ENCODE data around the gene LCN15.
"Not testable (repeated sequence)": the region's sequence is repeated elsewhere in the genome, so short reads cannot be mapped to it uniquely, and the experiment has no call there.

Gene LCN15

DNA sequence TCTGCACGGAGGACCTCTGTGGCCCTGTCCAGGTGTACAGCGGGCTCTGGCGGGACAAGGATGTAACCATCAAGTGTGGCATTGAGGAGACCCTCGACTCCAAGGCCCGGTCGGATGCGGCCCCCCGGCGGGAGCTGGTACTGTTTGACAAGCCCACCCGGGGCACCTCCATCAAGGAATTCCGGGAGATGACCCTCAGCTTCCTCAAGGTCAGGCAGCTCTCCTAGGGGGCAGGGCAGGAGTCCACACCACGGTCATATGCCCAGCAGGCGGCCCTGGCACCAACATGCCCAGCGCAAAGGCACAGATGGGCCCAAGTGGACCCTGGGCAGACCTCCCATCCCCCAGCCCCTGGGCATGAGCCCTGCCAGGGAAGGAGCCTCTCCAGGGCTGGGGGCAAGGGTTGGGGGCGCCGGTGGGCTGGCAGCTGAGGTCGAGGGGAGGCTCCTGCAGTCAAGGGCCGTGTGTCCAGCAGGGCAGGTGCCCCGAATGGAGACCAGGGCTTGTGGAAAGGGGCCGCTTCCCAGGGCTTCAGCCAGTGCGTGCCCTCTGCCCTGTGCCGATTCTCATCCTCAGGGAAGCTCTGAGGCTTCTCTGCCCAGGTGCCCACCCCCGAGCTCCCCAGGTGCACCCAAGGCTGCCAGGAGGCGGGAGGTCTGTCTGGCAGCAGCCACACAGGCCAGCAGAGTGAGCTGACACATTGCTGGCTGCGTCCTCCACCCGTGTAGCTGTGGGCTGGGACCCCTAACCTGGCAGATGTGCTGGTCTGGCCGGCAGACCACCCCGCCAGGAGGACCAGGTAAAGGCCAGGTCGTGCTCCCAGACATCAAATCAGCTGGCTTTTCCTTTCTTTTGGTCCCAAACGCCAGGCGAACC is 42.0 kb downstream of the LCN15 start:
- DNase-seq (ENCODE audit: low spot score) = no peak

DNA sequence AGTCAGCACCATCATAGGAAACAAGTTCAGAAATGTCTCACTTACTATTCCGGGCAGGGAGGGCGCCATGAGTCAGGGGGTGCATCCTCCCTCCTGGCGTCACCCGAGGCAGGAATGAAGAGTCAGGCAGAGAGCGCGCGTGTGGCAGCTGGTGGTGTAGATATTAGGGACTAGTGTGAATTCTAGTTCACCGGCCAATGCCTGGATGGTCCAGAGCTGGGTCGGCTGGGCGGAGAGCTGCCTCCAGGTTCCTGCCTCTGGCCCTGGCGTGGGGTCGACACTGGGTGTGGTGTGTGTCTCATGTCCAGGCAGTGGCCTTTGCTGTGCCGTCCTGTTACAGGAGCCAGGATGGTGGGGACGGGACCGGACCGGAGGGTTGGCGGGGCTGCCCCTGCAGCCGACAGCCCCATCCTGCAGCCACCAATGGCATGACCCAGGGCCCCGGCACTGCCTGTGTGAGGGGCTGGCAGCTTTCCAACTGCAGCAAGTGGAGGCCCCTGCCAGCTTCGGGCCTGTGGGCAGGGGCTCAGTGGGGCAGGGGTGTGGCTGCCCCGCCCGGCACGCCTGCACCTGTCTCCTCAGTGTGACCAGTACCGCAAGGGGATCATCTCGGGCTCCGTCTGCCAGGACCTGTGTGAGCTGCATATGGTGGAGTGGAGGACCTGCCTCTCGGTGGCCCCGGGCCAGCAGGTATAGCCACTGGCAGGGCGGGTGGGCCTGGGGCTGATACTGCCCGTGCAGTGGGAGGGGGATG is 42.8 kb downstream of the LCN15 start:
- no peak for DNase-seq (ENCODE audit: low spot score)

DNA sequence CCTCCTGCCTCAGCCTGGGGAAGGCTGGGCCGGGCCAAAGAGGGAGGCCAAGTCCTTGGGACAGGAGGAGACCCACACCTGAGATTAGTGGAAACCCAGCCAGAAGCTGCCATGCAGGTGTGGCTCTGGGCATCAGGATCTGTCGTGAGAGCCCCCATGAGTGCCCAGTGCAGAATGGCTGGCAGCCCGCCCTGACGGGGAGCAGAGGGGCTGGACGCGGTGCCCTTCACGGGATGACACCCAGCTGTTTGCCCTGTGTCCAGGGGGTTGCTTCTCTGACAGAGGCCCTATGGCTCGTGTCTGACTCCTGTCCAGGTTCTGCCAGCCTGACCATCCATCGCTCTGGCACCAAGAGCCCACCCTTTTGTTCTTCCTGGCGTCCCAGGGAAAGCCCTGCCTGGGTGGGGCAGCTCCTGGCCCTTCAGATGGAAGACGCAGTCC is 43.4 kb downstream of the LCN15 start:
- no peak for DNase-seq (ENCODE audit: low spot score)

DNA sequence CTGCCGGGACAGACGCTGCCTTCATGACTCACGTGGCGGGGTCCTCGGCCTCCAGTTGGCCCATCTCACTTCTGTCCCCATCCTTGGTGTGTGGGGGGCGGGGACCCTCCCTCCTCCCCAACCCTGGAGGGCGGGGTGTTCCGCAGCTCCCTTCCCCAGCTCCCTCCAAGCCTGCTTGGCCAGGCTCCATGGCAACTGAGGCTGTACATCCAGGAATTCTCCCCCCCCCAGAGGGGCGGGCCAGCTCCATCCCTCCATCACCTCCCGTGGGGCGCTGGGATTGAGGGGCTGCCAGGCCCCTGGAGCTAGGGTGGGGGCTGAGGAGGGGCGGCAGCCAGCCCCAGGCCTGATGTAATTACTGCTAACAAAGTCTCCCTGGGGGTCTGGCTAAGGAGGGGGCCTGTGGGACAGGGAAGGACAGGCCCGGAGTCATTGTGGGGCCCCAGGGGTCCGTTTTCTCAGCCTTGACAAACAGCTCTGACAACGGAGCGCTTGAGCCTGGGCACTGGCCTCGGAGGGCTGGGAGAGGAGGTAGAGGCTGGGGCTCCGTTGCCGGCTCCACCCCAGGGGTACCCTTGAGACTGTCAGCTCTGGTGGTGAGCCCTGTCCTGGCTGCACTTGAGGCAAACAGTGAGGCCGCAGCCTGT is 43.9 kb downstream of the LCN15 start:
- no peak for DNase-seq (ENCODE audit: low spot score)

DNA sequence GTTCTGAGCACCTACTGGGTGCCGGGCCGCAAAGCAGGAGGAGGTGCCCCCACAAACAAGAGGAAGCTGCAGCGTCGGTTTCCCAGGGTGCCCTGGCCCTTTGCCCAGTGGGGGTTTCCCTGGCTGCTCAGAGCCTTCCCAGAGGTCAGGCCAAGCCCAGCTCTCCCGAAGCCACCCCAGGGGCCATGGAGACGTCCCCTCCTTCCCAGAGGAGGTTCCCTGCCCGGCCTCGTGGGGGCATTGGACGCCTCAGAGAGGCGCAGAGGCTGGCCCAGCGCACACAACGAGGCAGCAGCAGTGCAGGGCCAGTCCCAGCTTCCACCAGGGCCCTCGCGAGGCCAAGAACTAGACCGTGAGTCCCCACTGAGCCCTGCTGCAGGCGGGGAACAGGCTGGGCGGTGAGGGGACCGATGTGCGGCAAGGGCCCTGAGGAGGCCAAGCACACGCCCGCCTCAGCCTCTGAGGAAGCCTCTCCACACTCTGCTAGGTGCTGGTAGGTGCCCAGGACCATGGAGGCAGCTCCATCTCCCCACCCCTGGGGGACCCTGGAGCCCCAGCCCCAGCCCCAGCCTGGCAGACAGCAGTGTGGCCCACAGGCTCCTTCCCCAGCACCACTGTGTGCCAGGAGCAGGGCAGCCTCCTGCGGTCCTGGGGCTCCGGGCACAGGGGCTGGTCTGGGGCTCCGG is 45.0 kb downstream of the LCN15 start:
- DNase-seq (ENCODE audit: low spot score) = no peak

DNA sequence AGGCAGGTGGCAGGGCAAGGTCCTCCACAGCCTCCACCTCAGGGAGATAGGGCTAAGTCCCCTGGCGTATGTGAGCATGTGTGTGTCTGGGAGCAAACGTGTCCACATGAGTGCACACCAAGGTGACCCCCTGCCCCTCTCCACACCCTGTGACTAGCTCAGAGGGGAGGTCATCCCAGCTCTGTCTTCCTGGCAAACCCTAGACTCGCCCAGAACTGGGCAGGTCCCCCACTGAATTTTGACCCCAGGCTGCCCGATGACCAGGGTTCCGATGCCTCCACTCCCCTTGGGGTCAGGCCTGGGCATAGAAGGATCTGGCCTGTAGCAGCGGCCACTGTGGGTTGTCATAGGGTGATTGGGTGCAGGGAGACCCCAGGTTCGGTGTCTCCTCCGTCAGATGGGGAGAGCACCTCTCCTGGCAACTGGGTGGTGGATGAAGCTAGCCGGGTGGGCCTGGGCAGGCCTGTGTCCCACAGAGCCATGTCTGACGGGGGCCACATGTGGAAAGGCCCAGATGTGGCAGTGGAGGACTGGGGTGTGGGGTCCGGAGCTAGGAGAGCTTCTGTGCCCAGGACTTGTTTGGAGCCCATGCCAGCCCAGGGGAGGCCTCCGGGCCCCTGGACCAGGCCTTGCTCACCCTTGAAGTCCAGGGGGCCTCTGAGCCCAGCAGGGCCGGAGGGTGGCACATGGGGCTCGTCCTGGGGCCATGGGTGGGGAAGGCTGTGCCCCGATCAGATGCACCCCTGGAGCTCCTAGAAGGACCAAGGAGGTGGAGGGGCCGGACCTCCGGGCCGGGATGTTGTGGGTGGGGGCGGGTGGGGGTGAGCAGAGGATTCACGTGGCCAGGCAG is 45.7 kb downstream of the LCN15 start:
- DNase-seq (ENCODE audit: low spot score) = no peak

DNA sequence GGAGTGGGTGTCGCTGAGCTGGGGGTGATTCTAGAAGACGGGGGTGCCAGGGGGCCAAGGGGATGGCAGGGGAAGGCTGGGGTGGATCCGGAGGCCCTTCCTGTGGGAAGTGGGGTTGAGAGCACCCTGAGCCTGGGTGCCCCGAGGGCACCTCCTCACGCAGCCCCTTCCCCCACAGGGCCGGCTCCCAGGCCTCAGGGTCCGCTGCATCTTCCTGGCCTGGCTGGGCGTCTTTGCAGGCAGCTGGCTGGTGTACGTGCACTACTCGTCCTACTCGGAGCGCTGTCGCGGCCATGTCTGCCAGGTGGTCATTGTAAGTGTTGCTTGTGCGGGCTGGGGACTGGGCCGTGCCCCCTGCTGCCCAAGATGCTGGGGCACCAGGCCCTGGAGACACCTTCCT is 46.9 kb downstream of the LCN15 start:
- no peak for DNase-seq (ENCODE audit: low spot score)

DNA sequence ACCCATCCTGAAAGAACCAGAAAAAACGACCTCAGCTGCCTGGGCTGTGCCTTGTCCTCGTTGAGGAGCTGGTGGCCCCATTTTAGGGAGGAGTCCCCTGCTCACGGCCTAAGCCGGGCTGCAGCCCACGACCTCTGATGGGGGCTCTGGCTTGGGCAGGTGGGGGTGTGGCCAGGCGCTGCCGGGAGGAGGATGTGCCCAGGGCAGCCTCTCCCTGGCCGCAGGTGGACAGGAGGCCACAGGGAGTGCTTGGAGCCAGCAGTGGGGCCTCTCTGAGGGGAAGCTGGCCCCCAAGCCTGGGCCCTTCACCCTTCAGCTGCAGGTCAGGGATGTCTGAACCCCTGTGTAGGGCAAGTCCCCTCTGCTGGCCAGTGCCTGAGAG is 49.4 kb downstream of the LCN15 start:
- no peak for DNase-seq (ENCODE audit: low spot score)

DNA sequence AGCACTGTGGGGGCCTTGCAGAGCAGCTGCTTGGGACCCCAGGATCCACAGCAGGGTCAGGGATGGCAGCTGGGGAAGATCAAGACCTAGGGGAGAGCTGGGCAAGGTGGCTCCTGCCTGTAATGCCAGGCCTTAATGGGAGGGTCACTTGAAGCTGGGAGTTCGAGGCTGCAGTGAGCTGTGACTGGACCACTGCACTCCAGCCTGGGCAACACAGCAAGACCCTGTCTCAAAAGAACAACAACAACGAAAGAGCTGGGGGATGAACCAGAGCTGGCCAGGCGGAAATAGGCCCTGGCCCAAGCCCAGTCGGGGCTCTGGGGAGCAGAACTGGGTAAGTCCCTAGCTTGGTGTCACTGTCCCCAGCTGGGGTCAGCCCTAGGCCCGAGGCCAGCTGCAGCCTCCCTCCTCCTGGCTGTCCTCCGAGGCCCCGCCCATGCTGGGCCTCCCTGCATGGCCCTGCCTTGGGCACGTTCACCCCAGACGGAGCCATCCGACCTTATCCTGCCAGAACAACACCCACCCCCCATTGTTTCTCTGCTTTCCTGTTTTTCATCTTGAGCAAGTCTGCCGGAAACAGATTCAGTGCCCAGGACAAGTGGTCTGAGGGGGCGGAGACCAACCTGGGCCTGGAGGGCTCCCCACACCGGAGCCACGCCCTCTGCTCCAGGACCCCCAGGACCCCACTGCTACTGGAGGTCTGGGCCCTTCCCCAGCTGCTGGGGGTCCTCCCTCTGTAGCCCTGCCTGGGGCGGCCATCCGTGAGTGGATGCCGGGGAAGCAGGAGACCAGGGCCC is 50.0 kb downstream of the LCN15 start:
- DNase-seq (ENCODE audit: low spot score) = no peak

DNA sequence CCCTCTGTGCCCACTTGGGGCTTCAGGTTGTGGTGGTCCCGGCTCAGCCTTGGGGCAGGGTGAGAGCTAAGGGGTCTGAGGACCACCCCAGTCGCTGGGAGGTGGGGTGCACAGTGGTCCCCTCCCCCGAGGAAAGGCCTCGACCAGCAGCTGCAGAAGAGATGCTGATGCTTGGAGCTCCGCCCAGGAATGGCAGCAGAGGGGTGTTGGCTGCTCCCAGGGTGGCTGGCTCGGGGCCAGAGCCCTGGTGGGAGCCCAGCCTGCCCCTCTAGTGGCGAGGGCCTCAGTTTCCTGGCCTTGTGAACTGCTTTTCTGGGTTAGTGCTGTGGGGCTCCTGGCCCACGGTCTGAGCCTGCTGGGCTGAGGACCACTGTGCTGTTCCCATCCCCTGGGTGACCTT is 50.8 kb downstream of the LCN15 start:
- DNase-seq (ENCODE audit: low spot score) = no peak

DNA sequence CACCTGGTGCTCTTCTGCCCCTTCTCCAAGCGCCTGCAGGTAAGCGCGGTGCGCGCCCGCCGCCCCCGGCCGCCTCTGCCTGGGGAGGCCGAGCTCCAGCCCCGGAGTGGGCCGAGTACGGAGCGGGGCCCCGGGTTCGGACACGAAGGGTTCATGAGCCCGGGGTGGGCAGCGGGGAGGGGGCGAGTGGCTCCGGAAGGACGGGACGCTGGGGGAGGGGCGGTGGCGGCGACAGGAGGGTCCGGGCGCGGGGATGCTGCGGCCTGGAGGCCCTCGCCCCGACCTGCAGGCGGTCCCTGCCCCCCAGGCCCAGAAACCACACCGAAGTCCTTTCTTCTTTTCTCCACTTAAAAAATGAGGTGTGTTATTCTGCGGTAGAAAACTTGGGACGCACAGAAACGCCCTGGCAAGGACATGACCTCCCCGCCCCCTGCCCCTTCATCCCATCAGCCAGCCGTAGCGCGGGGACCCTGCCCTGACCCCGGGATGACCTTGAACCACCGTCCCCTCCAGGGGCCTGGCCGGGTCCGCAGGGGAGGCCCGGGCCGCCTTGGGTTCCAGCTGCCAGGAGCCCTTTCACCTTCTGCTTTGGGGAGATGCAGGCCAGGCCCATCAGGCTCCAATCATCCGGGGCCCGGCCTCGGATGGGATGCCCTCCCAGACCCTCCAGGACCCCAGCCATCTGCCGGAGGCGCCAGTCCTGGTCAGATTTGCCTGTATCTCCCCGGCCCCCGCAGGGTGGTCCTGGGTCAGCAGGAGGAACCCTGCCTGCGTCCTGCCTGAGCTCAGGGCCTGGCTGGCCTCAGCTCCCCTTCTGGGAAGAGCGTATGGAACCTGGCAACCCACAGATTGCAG is 51.4 kb downstream of the LCN15 start:
- no peak for DNase-seq (ENCODE audit: low spot score)

DNA sequence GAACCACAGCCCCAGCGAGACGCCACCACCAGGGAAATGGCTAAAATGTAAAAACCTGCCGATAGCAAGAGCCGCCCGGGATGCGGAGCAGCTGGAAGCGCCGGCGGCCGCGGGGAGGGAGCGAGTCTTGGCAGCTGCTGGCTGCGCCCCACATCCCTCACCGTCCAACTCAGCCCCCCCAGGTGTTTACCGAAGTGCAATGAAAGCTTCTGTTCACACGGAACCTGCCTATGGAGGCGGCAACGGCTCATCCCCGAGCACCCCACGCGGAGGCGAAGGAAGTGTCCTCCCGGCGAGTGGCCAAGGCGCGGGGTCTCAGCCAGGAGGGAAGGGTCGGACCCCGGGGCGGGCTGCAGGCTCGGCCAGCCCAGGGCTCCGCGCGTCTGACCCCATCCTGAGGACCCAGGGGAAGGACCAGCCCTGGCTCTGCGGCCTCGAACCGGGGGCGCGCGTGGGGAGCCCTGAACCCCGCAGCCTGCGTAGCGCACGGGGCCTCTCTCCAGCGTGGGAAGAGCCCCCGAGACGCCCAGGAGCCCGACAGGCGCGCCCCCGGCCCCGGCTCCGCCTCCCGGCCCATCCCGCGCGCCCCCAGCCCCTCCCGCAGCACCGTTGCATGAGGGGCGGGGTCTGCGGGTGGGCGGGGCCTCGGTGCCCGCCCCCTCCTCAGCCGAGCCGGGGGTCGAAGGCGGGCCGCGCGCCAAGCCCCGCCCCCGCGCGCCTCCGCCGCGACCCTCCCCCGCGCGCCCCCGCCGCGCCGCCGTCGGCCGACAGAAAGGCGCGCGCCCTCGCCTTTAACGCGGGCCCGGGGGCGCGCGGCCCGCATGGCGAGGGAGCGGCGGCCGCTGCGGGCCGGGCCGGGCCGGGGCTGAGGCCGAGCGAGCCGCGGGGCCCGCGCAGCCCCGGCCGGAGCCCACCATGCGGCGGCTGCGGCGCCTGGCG is 52.3 kb downstream of the LCN15 start, which contains the start of gene DIPK1B:
TSS of gene DIPK1B (plus strand) at position 822 of the 939 bp plus-strand sequence. CDS start at position 916, 94 bp downstream.
- DNase-seq (ENCODE audit: low spot score) = no peak

DNA sequence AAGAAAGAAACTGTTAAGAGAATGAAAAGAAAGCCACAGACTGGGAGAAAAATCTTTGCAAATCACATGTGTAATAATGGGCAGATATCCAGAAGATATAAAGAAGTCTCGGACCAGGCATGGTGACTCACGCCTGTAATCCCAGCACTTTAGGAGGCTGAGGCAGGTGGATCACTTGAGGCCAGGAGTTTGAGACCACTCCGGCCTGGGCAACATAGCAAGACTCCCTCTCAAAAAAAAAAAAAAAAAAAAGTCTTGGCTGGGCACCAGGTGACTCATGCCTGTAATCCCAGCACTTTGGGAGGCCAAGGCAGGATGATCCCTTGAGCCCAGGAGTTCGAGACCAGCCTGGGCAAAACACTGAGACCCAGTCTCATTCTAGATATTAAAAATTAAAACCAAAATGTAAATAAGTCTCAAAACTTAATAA is 53.1 kb downstream of the LCN15 start:
- not testable (repeated sequence) for DNase-seq (ENCODE audit: low spot score)

DNA sequence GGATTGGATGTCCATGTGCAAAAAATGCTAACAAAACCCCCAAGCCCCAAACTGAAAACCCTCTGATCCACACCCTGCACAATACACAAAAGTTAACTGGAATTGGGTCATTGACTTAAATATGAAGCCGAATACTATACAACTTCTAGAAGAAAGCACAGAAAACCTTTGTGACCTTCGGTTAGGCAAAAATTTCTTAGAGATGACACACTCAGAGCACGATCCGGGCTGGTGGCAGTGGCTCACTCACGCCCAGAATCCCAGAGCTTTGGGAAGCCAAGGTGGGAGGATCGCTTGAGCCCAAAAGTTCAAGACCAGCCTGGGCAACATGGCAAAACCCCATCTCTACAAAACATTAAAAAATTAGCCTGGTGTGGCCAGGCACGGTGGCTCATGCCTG is 53.8 kb downstream of the LCN15 start:
- DNase-seq (ENCODE audit: low spot score) = no peak
